Dermis microvascular lymphatic vessel endothelial cell (primary cell): ENCODE results near the gene LMO1. TPM values are rescaled to one million over a fixed set of nuclear protein-coding genes. Genes with fewer than 3 reads are reported as not detected.

Experiments
- DNase-seq, 2 donors: peaks; one replicate each; pipeline versions ENCODE4 v3.0.0 to v3.0.0-alpha.2; 2010; ENCODE audit warnings: low read depth in 2 of 2
- total RNA-seq: library from RNA; depleted of rRNA; stranded (reverse); fragments of >200 nt; gene quantifications from 2 replicates; pipeline ENCODE4 v1.2.1, GENCODE V29; 2014

The LMO1 gene
- total RNA-seq, 1 donor from 2014 or later, result not detected

DNA sequence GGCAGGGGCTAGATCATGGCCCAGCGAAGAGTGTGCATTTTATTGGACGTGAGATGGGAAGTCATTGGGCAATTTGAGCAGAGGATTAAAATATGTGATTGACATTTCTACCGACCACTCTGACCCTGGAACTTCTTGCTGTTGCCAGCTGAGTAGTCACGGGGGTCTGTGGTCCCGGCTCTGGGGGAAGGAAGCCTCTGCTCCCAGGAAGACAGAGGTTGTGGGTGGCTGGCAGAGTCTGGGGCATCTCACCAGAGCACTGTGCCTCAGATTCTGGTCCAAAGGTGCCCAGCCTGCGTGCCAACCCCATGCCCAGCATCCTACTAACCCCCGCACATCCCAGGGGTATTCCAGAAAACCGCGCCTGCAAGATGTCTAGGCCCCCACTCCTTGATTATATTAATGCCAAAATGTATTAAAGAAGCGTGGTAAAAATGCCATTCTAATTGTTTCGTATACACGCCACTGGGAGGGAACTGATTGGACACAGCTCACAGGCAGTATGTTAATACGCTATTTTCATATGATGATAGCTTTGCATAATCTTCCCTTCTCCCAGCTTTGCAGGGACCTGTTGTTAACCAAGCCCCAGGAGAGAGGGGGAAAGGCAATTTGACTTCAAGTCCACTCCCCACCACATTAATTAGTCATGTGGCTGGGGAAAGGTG, 25.3 kb upstream of the LMO1 start:
- DNase-seq, result no peak

DNA sequence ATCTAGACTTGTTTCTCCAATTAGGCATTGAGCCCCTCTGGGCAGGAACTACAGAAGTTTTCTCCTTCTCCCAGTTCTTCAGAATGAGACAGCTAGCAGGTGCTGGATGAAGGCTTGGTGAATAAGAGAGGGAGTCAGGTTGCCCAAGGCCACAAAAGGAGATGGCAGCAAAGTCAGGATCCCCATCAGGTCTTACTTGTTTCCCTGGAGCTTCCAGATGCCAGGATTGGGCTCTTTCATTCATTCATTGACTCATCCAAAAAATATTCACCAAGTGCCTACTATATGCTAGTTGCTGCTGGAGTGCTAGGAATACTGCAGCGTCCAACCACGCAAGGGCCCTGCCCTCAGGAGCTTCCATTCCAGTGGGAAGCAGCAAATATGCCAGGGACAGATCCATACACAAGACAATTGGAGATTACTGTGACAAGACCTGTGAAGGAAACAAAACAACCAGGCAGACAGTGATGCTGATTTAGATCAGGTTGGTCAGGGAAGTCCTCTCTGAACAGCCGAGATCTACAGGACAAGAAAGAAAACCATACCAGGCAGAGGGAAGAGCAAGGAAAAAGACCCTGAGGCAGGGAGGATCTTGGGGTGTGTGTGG, 24.6 kb upstream of the LMO1 start:
- DNase-seq, result no peak

DNA sequence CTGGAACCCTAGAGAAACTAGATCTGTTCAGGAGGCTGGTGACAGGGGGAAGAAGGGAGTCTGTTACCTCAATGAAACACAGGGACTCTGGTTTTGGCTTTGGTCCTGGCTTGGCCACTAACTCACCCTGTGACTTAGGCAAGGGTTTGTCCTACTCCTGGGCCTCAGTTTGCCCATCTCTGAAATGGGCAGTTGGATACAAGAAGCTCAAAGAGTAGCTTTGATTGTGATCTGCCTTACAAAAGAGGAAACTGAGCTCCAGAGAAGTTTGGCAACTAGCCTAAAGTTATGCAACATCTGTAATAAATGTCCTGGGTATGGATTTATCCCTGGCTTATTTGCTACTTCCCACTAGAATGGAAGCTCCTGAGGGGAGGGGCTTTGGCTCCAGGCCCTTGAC, 24.0 kb upstream of the LMO1 start:
- DNase-seq, result no peak

DNA sequence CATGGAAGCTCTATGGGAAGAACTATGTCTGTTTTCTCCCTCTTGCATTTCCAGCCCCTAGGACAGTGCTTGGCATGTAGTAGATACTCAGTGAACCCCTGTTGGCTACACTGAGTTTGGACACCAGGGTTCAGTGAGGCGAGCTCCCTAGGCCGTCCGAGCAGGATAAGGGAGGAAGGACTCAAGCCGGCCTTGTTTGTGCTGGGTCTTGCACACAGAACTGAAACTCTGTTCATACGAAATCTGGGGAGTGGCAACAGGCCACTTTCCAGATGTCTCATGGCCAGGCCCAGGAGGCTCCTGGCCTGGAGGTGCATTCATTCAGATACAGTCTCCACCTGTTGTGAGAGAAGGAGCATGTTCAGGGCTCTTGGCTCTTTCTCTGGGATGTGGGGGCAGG, 23.6 kb upstream of the LMO1 start:
- DNase-seq, result no peak

DNA sequence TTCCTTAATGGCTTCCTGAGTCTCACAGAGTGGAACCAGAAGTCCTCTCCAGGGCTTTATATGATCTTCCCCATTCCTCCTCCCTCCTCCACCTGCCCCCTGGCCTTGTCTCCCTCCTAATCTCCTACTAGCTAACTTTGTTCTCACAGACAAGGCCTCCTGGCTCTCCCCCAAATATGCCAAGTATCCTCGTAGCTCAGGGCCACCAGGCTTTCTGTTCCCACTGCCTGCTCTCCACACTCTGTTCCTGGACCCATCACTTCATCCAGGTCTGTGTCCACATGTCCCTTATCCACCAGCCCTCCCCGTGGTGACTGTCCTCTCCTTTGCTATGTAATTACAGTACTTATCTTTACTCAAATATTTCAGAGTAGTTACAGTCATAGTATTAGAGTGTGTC, 23.2 kb upstream of the LMO1 start:
- no peak for DNase-seq

DNA sequence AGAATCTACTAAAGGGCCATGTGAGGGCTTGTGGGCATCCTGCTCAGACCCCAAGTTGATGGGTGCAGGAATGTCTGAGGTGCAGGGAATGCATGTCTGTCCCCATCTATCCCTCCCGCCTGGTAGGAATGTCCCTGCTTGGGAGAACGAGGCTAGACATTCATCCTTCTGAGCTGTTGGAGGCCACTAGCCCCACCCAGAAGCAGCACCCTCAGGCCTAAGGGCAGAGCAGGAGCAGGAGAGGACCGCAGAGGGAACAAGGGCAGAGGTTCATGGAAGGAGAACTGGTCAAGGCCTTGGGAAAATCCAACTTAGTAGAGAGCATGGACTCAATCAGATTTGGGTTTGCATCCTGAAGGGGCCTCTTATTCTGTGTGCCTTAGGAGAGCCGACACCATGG, 22.1 kb upstream of the LMO1 start:
- DNase-seq, result no peak

DNA sequence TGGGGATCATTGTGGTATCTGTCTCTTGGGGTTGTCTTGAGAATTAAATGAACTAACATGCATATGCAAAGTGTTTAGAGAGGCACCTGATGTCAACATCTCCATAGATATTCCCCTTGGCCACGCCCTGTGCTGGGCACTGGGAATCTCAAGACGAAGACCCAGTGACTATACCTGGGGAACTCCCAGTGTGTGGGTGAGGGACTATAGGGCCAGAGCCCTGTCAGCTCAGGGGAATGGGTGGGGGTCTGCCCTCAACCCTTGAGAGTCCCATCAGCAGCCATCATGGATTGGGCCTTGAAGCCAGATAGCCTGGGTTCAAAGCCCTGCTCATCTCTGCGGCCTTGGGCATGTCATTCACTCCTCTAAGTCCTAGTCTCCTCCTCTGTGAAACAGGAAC, 21.6 kb upstream of the LMO1 start:
- no peak for DNase-seq

DNA sequence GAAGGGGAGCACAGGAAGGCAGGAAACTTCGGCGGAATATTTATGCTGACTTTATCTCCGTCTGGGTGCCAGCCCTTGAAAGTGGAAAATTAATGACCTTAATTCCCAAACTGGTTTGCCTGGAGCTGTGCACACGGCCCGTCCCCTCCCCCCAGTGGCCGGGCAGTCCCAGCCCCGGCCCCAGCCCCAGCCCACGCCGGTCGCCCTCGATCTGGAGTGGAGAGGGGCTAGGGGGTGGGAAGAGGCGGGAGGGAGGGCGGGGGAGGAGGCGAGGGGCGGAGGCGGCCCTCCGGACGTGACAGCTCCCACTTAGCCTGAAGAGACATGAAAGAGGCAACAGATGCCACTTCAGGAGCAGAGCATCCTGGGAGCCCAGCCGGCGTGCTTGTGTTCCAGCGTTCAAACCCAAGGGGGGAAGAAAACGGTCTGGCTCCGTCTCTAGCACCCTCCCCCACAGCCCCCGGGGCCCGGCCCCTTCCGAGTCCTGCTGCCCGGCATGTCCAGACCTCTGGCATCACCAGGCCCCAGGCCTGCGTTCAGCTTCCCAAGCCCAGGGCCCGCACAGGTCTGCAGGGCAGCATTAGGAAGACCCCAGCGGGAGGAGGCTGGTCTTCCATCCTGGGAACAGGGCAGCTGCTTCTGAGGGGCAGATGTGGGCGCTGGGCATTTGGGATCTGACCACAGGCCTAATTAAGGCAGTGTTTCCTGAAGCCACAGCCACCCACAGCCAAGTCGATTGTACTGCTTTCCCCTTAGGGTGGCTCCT, 20.0 kb upstream of the LMO1 start:
- DNase-seq, result no peak

DNA sequence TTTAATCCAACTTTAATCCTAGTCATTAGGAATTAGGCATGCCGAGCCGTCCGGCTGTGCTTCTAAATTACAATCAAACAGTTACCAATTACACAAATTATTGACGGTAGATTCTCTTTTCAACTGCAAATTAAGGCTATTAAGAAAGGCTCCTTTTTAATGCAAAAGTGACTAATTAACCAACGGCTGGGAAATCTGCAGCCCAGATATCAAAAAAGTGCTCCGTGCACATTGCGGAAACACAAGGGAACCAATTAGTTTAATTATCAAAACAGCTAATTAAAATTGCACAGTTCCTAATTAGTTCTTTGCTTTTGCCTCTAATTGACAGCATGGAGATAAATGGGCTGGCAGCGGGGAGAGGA, 19.4 kb upstream of the LMO1 start:
- no peak for DNase-seq

DNA sequence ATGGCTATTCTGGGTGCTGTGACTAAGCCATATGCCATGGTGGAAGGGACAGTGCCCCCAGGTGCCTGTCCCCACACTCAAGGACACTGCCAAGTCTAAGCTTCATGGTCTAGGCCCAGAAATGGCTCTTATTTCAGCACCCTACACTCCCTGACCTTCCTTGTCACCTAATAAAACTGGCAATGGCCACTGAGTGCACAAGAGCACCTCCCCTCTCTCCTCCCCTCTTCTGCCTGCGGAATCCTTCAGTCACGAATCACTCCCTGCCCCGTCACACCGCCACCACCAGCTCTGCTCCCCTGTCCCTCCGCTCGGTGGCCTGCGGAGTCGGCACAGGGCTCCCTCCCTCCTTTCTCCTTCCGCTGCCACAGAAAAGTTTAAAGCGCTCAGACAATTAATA, 19.0 kb upstream of the LMO1 start:
- no peak for DNase-seq

DNA sequence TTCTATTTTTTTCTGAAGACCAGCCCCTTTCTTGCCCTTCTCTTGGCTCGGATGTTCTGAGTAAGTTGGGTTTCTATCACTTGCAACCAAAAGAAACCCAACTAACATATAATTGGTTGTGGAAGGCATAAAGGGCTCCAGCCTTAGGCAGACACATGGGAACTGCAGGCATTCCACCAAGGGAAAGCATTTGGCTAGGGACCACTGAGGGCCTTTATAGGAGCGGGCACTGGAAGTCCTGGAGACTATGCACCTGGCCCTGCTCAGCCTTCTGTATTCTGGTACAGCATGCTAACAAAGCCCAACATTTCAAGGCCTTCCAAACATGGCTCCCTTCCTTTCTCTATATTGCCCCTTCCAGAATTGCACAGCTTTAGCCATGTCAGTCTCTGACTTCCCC, 17.6 kb upstream of the LMO1 start:
- DNase-seq, result no peak

DNA sequence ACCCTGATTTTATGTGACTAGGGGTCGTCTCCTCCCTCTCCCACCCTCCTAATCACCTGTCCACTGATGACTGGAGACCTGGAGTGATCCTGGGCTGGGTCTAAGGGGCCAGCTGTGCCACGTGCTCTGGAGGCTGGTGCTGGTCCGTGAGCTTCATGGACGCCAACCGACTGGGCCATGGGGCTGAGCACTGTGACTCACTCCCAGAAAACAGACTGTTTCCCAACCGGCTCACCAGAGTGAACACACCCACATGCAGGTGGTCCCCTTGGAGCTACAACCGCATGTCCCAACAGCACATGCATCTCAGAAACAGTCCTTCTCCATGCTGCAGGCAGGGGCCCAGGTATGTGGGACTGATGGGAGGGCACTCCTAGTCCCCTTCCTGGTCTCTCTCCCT, 14.0 kb upstream of the LMO1 start:
- DNase-seq, result no peak

DNA sequence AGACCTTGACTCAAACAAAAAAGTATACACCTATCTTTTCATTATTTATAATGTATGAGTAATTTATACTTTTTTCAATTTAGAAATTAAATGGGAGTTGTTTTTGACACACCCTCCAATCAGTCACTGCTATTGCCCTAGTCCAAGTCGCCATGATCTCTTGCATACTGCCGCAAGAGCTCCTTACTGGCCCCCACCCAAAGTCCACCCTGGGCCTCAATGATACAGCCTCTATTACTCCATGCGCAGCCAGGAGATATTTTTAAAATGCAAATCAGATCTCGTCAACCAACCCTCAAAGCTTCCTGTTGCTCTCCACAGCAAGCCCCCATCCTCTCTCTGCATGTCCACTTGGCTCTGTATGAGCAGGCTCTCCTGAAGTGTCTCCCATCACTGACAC, 12.8 kb upstream of the LMO1 start:
- no peak for DNase-seq

DNA sequence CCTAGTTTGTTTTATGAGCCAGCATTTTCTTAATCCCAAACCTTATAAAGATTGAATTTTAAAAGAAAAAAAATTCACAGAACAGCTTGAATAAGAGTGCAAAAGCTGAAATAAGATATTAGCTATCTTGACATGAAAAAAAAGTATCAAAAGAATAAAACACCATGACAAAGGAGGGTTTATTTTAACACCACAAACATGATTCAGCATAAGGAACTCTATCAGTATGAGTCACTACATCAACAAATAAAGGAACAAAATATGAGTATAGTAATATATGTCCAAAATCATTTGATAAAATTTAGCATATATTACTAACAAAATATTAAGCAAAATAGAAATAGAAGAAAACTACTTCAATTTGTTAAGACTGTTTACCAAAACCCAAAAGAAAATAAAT, 9.6 kb upstream of the LMO1 start:
- DNase-seq, result peak in 1 of 2 donors; percentile 27

DNA sequence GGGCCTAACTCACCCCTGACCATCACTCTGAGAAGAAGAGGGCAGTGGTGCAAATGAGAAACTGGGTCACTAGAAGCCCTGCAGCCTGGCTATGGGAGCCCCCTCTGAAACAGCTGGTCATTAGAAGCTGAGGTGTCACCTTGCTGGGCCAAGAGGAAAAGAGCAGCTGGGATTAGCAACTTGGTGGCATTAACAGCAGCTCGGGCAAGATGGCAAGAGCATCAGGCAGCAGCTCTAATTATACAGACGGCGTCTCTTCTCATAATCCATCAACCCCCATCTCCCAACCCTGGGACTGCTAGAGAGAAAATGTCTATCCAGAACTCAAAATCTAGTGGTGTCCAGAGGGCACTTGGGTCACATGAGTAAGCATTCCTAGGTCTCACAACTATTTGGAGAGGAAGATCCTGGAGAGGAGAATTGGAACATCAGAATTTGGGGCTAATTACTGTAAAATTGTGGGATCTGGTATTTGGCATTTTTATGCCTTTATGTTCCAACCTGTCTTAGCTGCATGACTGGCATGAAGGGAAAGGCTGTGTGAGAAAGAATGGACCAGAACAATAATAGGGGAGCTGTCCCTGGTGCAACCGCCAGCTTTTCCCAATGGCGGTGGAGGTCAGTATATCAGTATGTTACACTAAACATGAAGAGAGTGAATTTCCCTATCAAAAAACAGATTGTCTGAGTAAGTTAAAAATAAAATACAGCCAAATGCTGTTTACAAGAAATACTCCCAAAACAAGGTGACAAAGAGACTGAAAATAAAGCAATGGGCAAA, 7.6 kb upstream of the LMO1 start:
- DNase-seq, result no peak

DNA sequence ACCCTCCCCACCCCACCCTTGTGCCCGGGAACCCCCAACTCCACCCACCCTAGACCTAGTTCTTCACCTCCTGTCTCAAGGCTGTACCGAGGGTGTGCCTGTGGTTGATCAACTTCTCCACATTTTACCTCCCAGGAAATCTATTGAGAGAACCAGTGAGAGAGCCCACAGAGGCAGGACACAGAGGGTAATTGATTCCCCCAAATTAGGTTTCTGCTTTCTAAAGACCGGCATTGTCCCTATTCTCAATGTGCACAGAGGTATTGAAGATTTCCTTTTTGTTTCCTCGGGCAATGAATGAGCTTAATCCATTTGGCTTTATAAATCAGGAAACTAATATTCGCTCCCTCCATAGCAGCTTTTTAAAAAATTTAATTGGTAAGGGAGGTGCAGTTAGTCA, 6.0 kb upstream of the LMO1 start:
- no peak for DNase-seq

DNA sequence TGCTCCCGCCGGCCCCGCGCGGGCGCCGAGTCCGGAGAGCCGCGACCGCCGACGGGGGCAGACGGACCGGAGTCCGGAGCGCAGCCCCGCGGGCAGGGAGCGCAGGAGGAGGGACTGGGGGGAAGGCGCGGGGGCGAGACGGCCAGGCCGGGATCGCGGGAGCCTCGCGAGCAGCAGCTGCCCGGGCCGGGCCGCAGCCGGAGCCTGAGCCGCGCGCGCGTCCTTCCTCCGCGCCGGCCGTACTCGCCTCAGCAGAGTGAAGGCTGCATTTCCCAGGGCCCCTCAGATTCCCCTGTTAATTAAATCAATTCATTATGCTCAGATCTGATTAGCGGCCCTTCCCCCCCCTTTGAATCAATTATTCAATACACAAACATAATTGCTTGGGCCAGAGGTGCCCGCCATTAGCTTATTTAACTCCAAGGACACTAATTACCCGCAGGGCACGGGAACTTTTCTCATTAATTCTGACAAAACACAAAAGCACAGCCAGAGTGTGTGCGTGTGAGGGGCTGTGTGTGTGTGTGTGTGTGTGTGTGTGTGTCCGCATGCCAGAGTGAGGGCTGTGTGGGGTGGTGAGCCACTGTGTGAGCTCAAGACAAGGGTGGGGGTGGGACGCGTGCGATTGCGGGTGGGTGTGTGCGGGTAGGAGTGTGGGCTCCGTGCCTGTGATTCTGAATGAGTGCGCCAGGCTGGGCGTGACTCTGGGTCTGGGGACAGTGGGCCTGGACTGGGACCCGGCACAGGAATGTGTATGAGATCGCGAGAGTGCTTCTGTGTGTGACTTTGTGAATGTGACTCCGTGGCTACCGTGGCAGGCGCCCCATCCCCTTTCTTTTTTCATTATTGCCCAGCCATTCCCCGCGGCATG, 5.1 kb upstream of the LMO1 start:
- DNase-seq, result no peak

DNA sequence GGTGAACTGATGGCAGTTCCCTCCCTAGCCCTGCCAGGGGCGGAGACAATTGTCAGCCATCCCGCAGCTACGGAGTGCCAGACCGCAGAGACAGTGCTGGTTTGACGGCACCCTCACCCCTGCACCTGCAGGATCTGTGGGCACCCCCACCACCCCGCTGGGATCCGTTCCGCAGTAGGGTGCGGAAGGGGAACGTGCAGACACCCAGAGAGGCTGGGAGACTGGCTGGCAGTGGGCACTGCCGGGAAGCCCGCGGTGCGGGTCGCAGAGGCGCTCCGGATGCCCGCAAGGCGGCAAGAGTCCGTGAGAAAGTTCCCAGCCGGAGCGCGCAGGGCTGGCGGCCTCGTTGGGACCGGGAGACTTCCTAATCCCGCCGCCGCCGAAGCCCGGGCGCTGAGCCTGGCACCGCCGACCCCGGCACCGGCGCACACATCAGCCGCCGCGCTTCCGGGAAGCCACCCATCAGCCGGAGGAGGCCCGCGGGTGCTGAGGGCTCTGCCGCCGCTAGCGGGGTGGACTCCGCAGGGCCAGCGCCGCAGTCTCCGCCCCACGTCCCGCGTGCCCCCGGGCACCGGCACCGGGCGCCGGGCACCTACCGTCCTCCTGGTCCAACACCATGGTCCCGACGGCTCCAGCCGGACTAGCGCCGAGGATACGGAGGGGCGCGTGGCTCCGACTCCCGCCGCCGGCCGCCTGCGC, 4.3 kb upstream of the LMO1 start:
- no peak for DNase-seq

DNA sequence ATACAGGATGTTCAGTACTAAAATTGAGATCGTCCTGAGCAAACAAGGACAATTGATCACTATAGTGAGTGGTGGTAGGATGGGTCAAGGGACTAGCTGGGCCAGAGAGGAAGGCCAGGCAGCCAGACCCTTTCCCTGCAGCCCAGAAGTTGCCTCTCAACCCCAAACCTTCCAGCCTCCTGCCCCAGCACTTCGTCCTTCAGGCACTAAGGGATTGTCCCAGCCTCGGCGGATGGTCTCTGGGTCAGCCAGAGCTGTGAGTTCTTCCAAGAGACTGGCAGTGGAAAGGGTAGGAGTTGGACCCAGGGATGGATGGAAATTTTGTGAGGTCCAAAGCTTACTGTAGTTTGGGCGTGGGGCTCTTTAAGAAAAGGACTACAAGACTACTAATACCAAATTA, 3.6 kb upstream of the LMO1 start:
- DNase-seq, result no peak
